Measurements from ENCODE around the gene HHIP. TPM values are rescaled to one million over a fixed set of nuclear protein-coding genes. Genes with fewer than 3 reads are reported as not detected.

Gene HHIP
- total RNA-seq: 3.7 and 4.4 TPM in 2 replicates

GRCh38 chr4:144645631-144646522 lies at the start of gene HHIP:
HHIP (plus strand) TSS chr4:144646156; CDS start chr4:144646676, 520 bp downstream.

